SU-DHL-6 (cell line): Measurements from ENCODE around the gene WBP2NL.

Experiments
- EZH2phosphoT487 ChIP-seq: fragments of 200-600 bp; sonication (generic), shearing (Covaris generic); conservative IDR thresholded peaks from 2 replicates; pipeline ENCODE4 v1.6.1; 2018; ENCODE audit warnings: mild to moderate bottlenecking, antibody characterized with exemption, low read length, moderate library complexity, mixed read lengths
- TF ChIP-seq, protein P1 (sequence below): fragments of 200-600 bp; sonication (generic); IDR thresholded peaks from one replicate; pipeline ENCODE4 v1.5.1; 2017; ENCODE audit warnings: antibody characterized with exemption, mild to moderate bottlenecking, low read length, moderate library complexity; ENCODE audit not compliant: insufficient read depth, poor library complexity, severe bottlenecking

DNA sequence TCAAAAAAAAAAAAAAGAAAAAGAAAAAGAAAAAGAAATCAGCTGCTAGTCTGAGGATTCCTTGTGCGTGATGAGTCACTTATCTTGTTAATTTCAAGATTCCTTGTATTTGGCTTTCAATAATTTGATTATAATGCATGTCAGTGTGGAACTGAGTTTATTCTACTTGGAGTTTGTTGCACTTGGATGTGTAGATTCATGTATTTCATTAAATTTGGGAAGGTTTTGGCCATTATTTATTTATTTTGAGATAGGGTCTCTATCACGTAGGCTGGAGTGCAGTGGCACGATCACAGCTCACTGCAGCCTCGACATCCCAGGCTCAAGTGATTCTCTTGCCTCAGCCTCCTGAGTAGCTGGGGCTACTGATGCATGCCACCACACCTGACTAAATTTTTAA, 14.8 kb downstream of the WBP2NL start:
- TF ChIP-seq, protein P1, sequence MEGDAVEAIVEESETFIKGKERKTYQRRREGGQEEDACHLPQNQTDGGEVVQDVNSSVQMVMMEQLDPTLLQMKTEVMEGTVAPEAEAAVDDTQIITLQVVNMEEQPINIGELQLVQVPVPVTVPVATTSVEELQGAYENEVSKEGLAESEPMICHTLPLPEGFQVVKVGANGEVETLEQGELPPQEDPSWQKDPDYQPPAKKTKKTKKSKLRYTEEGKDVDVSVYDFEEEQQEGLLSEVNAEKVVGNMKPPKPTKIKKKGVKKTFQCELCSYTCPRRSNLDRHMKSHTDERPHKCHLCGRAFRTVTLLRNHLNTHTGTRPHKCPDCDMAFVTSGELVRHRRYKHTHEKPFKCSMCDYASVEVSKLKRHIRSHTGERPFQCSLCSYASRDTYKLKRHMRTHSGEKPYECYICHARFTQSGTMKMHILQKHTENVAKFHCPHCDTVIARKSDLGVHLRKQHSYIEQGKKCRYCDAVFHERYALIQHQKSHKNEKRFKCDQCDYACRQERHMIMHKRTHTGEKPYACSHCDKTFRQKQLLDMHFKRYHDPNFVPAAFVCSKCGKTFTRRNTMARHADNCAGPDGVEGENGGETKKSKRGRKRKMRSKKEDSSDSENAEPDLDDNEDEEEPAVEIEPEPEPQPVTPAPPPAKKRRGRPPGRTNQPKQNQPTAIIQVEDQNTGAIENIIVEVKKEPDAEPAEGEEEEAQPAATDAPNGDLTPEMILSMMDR, result no peak
- no peak for TF ChIP-seq EZH2phosphoT487
